GM12878 (cell line): ENCODE measurements around the gene CSTA. TPM values are rescaled to one million over a fixed set of nuclear protein-coding genes. Genes with fewer than 3 reads are reported as not detected.

ENCODE experiments used
- ATAC-seq: fragments of 200-7000 bp; cut with Tn5 transposase; 3 replicates; pipeline ENCODE4 v1.9.1; 2020; ENCODE audit warnings: mild to moderate bottlenecking, moderate library complexity
- BruUV-seq: library from RNA; stranded (reverse); fragments of 400-500 nt; replicated peaks from 2 replicates; lab custom pipeline; 2021; lab: Mats Ljungman, UMichigan
- CTCF ChIA-PET: fragments of 300-600 bp; sonication (Branson Sonifier 250); formaldehyde crosslinking; extraction: SDS; loops from one replicate; lab custom pipeline; 2021; ENCODE audit warnings: inconsistent platforms; lab: Yijun Ruan, JAX
- POLR2A ChIA-PET: fragments of 350-600 bp; formaldehyde crosslinking; extraction: SDS; loops from one replicate; lab custom pipeline; 2021; ENCODE audit warnings: inconsistent platforms; lab: Charles Lee
- RAD21 ChIA-PET: fragments of 300-600 bp; sonication (Branson Sonifier 250); formaldehyde crosslinking; loops from one replicate; lab custom pipeline; 2023; ENCODE audit warnings: antibody characterized with exemption; ENCODE audit not compliant: unreplicated experiment; lab: Charles Lee
- SMC1A ChIA-PET: fragments of 300-600 bp; sonication (Branson Sonifier 250); formaldehyde crosslinking; loops from one replicate; lab custom pipeline; 2023; ENCODE audit not compliant: unreplicated experiment, uncharacterized antibody; lab: Charles Lee
- DNase-seq: peaks from one replicate; pipeline ENCODE4 v3.0.0-alpha.2; 2011; ENCODE audit warnings: low read depth, low spot score
- FAIRE-seq: peaks from 3 replicates; lab custom pipeline; 2011; peaks lifted over from hg19 to GRCh38; lab: Jason Lieb, UNC
- H2AFZ ChIP-seq: 2 replicates; pipeline ENCODE4 v1.6.0; 2011; ENCODE audit warnings: low read depth, low read length, control low read depth; ENCODE audit not compliant: control insufficient read depth
- H3K27ac ChIP-seq: 2 replicates; pipeline ENCODE4 v1.5.1; 2011; ENCODE audit warnings: control low read depth; ENCODE audit not compliant: control insufficient read depth, insufficient read depth
- H3K27me3 ChIP-seq, 2 experiments: replicated peaks in 1 of 2; 2 replicates each; pipeline versions ENCODE4 v1.6.0 to v1.6.1; 2011; ENCODE audit warnings: low read length in 1 of 2; ENCODE audit not compliant: control insufficient read depth in 2 of 2, insufficient read depth in 2 of 2
- H3K36me3 ChIP-seq, 2 experiments: 2 replicates each; pipeline ENCODE4 v1.5.1; 2011; ENCODE audit warnings: low read length in 1 of 2; ENCODE audit not compliant: control insufficient read depth in 2 of 2, insufficient read depth in 2 of 2
- H3K4me1 ChIP-seq: 2 replicates; pipeline ENCODE4 v1.6.1; 2011; ENCODE audit warnings: mild to moderate bottlenecking, low read length, moderate library complexity, mixed read lengths; ENCODE audit not compliant: control insufficient read depth, insufficient read depth
- H3K4me2 ChIP-seq: 2 replicates; pipeline ENCODE4 v1.6.0; 2011; ENCODE audit warnings: control low read depth; ENCODE audit not compliant: control insufficient read depth, insufficient read depth
- H3K4me3 ChIP-seq: fragments of 200-600 bp; sonication (generic); 2 replicates; pipeline ENCODE4 v1.5.1; 2016
- H3K79me2 ChIP-seq: 2 replicates; pipeline ENCODE4 v1.6.0; 2011; ENCODE audit warnings: low read length; ENCODE audit not compliant: control insufficient read depth, insufficient read depth
- H3K9ac ChIP-seq: 2 replicates; pipeline ENCODE4 v1.8.0; 2011; ENCODE audit warnings: low read length, control low read depth, mixed read lengths; ENCODE audit not compliant: control insufficient read depth, insufficient read depth
- H3K9me3 ChIP-seq: replicated peaks from 3 replicates; pipeline ENCODE4 v1.5.1; 2011; ENCODE audit warnings: mild to moderate bottlenecking, low read length; ENCODE audit not compliant: control insufficient read depth, insufficient read depth
- H4K20me1 ChIP-seq: 2 replicates; pipeline ENCODE4 v1.6.0; 2011; ENCODE audit not compliant: control insufficient read depth, insufficient read depth
- ATF7 ChIP-seq: fragments of 450-650 bp; IDR thresholded peaks from 2 replicates; pipeline ENCODE4 v1.6.1; 2016; ENCODE audit warnings: low read depth, mild to moderate bottlenecking
- BCL3 ChIP-seq: IDR thresholded peaks from 2 replicates; pipeline ENCODE4 v1.6.1; 2011; ENCODE audit warnings: borderline replicate concordance, low read depth, mild to moderate bottlenecking, moderate library complexity, low read length; ENCODE audit not compliant: insufficient read depth, poor library complexity, severe bottlenecking
- CBFB ChIP-seq: IDR thresholded peaks from 2 replicates; pipeline ENCODE4 v1.6.1; 2016; ENCODE audit warnings: antibody characterized with exemption, low read depth
- CHD2 ChIP-seq: IDR thresholded peaks from 2 replicates; pipeline ENCODE4 v1.6.1; 2011; ENCODE audit warnings: low read depth, low read length, improper control_type of control experiment, borderline replicate concordance
- CTCF ChIP-seq, 3 experiments: IDR thresholded peaks in 2 of 3; conservative IDR thresholded peaks in 1 of 3; 2 replicates each; pipeline ENCODE4 v1.5.1; 2011; ENCODE audit warnings: low read depth in 3 of 3, low read length in 3 of 3, mild to moderate bottlenecking in 3 of 3, control low read depth in 2 of 3, moderate library complexity in 2 of 3, inconsistent platforms in 1 of 3, mixed read lengths in 1 of 3; ENCODE audit not compliant: control insufficient read depth in 2 of 3, insufficient read depth in 1 of 3; ENCODE audit errors: extremely low read depth in 1 of 3
- FOXK2 ChIP-seq: fragments of 450-650 bp; IDR thresholded peaks from 2 replicates; pipeline ENCODE4 v1.6.1; 2017; ENCODE audit warnings: mild to moderate bottlenecking, moderate library complexity
- GATAD2B ChIP-seq: fragments of 450-650 bp; conservative IDR thresholded peaks from 2 replicates; pipeline ENCODE4 v1.6.1; 2017; ENCODE audit warnings: low read depth, mild to moderate bottlenecking, moderate library complexity
- JUNB ChIP-seq: IDR thresholded peaks from 2 replicates; pipeline ENCODE4 v1.6.1; 2016; ENCODE audit warnings: antibody characterized with exemption, mild to moderate bottlenecking
- MEF2A ChIP-seq: IDR thresholded peaks from 2 replicates; pipeline ENCODE4 v1.6.1; 2011; ENCODE audit warnings: low read depth, mild to moderate bottlenecking, low read length, moderate library complexity; ENCODE audit not compliant: insufficient read depth
- PML ChIP-seq: IDR thresholded peaks from 2 replicates; pipeline ENCODE4 v1.6.1; 2012; ENCODE audit warnings: low read length, inconsistent platforms
- SKIL ChIP-seq: fragments of 450-650 bp; IDR thresholded peaks from 2 replicates; pipeline ENCODE4 v1.6.1; 2017; ENCODE audit warnings: mild to moderate bottlenecking, low read depth, inconsistent platforms; ENCODE audit not compliant: poor library complexity, severe bottlenecking
- TCF12 ChIP-seq: IDR thresholded peaks from 2 replicates; pipeline ENCODE4 v1.6.1; 2011; ENCODE audit warnings: low read depth, mild to moderate bottlenecking, low read length
- WGBS: methylation state at CpG from one replicate; pipeline ENCODE4 v1.1.6; 2016; ENCODE audit warnings: low lambda C conversion rate; ENCODE audit not compliant: insufficient replicate concordance, insufficient coverage; ENCODE audit errors: missing lambda C conversion rate; 5-methylcytosine and 5-hydroxymethylcytosine counted together
- in situ Hi-C: fragments of 300-500 bp; cut with MboI; formaldehyde crosslinking; loops from 9 replicates; pipeline ENCODE4 v1.14.3; 2018; ENCODE audit warnings: mixed read lengths
- intact Hi-C: fragments of 100-400 bp; cut with micrococcal nuclease; formaldehyde crosslinking; loops from one replicate; pipeline ENCODE4 v1.14.2; 2022; ENCODE audit not compliant: unreplicated experiment
- polyA plus RNA-seq, 11 experiments: library from polyadenylated mRNA; depleted of rRNA in 4 of 11; unstranded in 6 of 11; stranded (reverse) in 5 of 11; fragments of >200 nt; fragmentation: Nextera tagmentation in 4 of 11; fragmentation: Illumina TruSeq in 1 of 11; extraction: Ambion mirVana in 4 of 11; extraction: Trizol in 1 of 11; gene quantifications; 1 replicate in 1 of 11; 2 replicates in 10 of 11; pipeline versions ENCODE4 v1.2.1 to v1.2.3, GENCODE V29; 2011 to 2016; ENCODE audit warnings: inconsistent platforms in 2 of 11, missing spikeins in 2 of 11, low read depth in 1 of 11
- total RNA-seq, 4 experiments: library from RNA; depleted of rRNA in 3 of 4; stranded (reverse); fragments of >200 nt in 3 of 4; fragmentation: Illumina TruSeq in 1 of 4; extraction: Trizol in 1 of 4; gene quantifications; 2 replicates each; pipeline versions ENCODE4 v1.2.1 to v1.2.3, GENCODE V29; 2013 to 2021
- TF ChIP-seq, protein P1 (sequence below): IDR thresholded peaks from 2 replicates; pipeline ENCODE4 v1.6.1; 2011; ENCODE audit warnings: low read depth, mild to moderate bottlenecking, low read length, moderate library complexity, borderline replicate concordance; ENCODE audit errors: extremely low read depth
- TF ChIP-seq, protein P2 (sequence below): fragments of 450-650 bp; IDR thresholded peaks from 2 replicates; pipeline ENCODE4 v1.6.1; 2016; ENCODE audit warnings: mild to moderate bottlenecking

CSTA gene
- total and polyA plus RNA-seq, 10 of the 15 experiments (the other 5 are each of a cell fraction or from before 2014, with no cell fraction given) = 1.8 to 6.7 (median 3.4) TPM

DNA sequence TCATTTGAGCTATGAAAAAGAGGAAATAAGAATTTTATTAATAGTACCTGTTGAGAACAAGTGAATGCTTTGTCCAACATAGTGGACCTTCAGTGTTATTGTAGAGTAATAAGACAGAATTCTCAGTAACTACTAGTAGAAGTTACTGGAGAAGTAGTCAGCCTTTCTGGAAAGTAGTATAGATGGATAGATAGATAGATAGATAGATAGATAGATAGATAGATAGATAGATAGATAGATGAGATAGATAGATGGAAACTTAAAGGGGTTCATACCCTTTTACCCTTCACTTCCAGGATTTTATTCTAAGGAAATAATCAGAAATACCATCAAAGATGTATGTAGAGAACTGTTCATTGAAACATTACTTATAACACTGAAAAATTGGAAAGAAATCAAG is 64.1 kb downstream of the CSTA start (continued):
- TF ChIP-seq BCL3 (no peak), FOXK2 (no peak)
- TF ChIP-seq, all 136 proteins: peak for 0

DNA sequence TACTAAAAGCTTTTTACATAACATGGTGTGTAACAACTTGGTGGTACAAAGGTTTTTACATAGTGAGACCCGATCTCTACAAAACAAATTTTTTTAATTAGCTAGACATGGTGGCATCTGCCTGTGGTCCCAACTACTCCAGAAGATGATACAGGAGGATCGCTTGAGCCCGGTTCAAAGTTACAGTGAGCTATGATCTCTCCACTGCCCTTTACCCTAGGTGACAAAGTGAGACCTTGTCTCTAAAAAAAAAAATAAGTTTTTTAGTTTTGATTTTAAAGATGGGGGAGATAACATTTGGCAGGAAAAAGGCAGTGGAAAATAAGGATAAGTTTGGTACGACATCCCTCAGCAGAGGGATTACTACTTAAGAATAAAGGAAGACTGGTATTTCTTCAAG is 64.8 kb downstream of the CSTA start:
- H3K9me3 ChIP-seq = no peaks in the 10 kb centered on the region
- no peak for FAIRE-seq
- H3K27me3 ChIP-seq = no peaks in the 10 kb centered on the region
- no peak for DNase-seq
- H3K36me3 ChIP-seq = peaks cover 2 to 11% of the 10 kb centered on the region in 2 experiments; a peak in 2 of 4 replicates
- H3K4me3 ChIP-seq = no peak overlapping the region
- POLR2A ChIA-PET = interaction anchor here (0.8 to 3.5 kb wide), 3 partner anchors 27 to 175 kb away, joined by 3 to 13 read pairs (median 3); partner anchors contain the start of genes DTX3L and PARP9
- RAD21 ChIA-PET = interaction anchor here (0.8 to 3.9 kb wide), 7 partner anchors 18 to 371 kb away, joined by 3 to 32 read pairs (median 5); partner anchors contain the start of gene KPNA1
- in situ Hi-C loops (no loop called here), intact Hi-C loops (loop anchor here (10.0 kb wide), 4 partner anchors 145 to 845 kb away; partner anchors contain the start of genes POLQ and SEMA5B)
- peaks cover 5% of the 10 kb centered on the region for H3K4me1 ChIP-seq
- peaks cover 56% of the 10 kb centered on the region for H3K79me2 ChIP-seq
- no peak overlapping the region for H3K9ac ChIP-seq
- no peak overlapping the region for H2AFZ ChIP-seq
- SMC1A ChIA-PET = interaction anchor here (0.7 to 6.7 kb wide), 15 partner anchors 18 to 844 kb away, joined by 3 to 70 read pairs (median 4); partner anchors contain the start of genes POLQ and WDR5B
- WGBS = 95% methylated on average over 4 of the region's 4 CpGs
- H3K4me2 ChIP-seq = no peak overlapping the region; the same call in 1 of the 2 replicates
- CTCF ChIA-PET = interaction anchor here (0.9 to 6.3 kb wide), 13 partner anchors 10 to 290 kb away, joined by 3 to 72 read pairs (median 4); partner anchors contain the start of genes PARP14 and WDR5B
- no peak for ATAC-seq
- BruUV-seq = no TSS peak
- H3K27ac ChIP-seq = no peak overlapping the region
- H4K20me1 ChIP-seq = no peaks in the 10 kb centered on the region
- TF ChIP-seq PML = no peak
- no peak for TF ChIP-seq CTCF (IDR thresholded peaks at IDR 0.05 in 2 of 3, conservative IDR thresholded peaks at IDR 0.05 in 1 of 3; ENCODE audit: control insufficient read depth in 2 of 3, extremely low read depth in 1 of 3, insufficient read depth in 1 of 3, low read depth in 3 of 3, low read length in 3 of 3)
- TF ChIP-seq ATF7 = no peak
- TF ChIP-seq GATAD2B = no peak
- TF ChIP-seq TCF12 = no peak
- TF ChIP-seq CBFB = no peak
- no peak for TF ChIP-seq MEF2A
- no peak for TF ChIP-seq SKIL
- TF ChIP-seq JUNB = no peak
- TF ChIP-seq, protein P1, sequence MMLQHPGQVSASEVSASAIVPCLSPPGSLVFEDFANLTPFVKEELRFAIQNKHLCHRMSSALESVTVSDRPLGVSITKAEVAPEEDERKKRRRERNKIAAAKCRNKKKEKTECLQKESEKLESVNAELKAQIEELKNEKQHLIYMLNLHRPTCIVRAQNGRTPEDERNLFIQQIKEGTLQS = no peak
- TF ChIP-seq, protein P2, sequence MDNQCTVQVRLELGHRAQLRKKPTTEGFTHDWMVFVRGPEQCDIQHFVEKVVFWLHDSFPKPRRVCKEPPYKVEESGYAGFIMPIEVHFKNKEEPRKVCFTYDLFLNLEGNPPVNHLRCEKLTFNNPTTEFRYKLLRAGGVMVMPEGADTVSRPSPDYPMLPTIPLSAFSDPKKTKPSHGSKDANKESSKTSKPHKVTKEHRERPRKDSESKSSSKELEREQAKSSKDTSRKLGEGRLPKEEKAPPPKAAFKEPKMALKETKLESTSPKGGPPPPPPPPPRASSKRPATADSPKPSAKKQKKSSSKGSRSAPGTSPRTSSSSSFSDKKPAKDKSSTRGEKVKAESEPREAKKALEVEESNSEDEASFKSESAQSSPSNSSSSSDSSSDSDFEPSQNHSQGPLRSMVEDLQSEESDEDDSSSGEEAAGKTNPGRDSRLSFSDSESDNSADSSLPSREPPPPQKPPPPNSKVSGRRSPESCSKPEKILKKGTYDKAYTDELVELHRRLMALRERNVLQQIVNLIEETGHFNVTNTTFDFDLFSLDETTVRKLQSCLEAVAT = no peak
- TF ChIP-seq CHD2 = no peak
